Measurements from ENCODE around the gene EDN2.
A peak's percentile ranks its signal among the peaks of the same experiment; 100 is the strongest.

The EDN2 gene

GRCh38 chr1:41461790-41462679 lies 22.4 kb downstream of the EDN2 start:
- Histone ChIP-seq H3K9me3 (ENCODE audit: severe bottlenecking) (no peaks in the 10 kb centered on the region), H3K4me3 (ENCODE audit: low read depth, low read length) (no peak overlapping the region), H3K27ac (no peak overlapping the region), H3K36me3 (no peaks in the 10 kb centered on the region; the same call in 1 of the 2 replicates), H3K27me3 (ENCODE audit: insufficient read depth, low read depth, severe bottlenecking) (no peaks in the 10 kb centered on the region)
- no peak for TF ChIP-seq CTCF (IDR thresholded peaks at IDR 0.05; ENCODE audit: low read depth, low read length)
- no peak for DNase-seq

- DNase-seq, result no peak
- no peak for TF ChIP-seq CTCF (IDR thresholded peaks at IDR 0.05; ENCODE audit: low read depth, low read length)
- no peak overlapping the region for H3K4me3 ChIP-seq (ENCODE audit: low read depth, low read length)
- H3K36me3 ChIP-seq, result no peaks in the 10 kb centered on the region
- H3K27me3 ChIP-seq (ENCODE audit: insufficient read depth, low read depth, severe bottlenecking), result no peaks in the 10 kb centered on the region
- H3K27ac ChIP-seq, result no peak overlapping the region
- no peaks in the 10 kb centered on the region for H3K9me3 ChIP-seq (ENCODE audit: severe bottlenecking)
Measured at GRCh38 chr1:41456847-41457540, 27.5 kb downstream of the EDN2 start.

GRCh38 chr1:41455479-41456332 lies 28.8 kb downstream of the EDN2 start:
- no peak overlapping the region for H3K4me3 ChIP-seq (ENCODE audit: low read depth, low read length)
- no peaks in the 10 kb centered on the region for H3K27me3 ChIP-seq (ENCODE audit: insufficient read depth, low read depth, severe bottlenecking)
- no peaks in the 10 kb centered on the region for H3K9me3 ChIP-seq (ENCODE audit: severe bottlenecking)
- TF ChIP-seq CTCF (IDR thresholded peaks at IDR 0.05; ENCODE audit: low read depth, low read length), result no peak
- no peak for DNase-seq
- no peak overlapping the region; the same call in 1 of the 2 replicates for H3K27ac ChIP-seq
- no peaks in the 10 kb centered on the region for H3K36me3 ChIP-seq

- no peak overlapping the region for H3K4me3 ChIP-seq (ENCODE audit: low read depth, low read length)
- TF ChIP-seq CTCF (IDR thresholded peaks at IDR 0.05; ENCODE audit: low read depth, low read length), result no peak
- DNase-seq, result peak; percentile 35
- H3K36me3 ChIP-seq, result no peaks in the 10 kb centered on the region
- no peaks in the 10 kb centered on the region for H3K9me3 ChIP-seq (ENCODE audit: severe bottlenecking)
- no peaks in the 10 kb centered on the region for H3K27me3 ChIP-seq (ENCODE audit: insufficient read depth, low read depth, severe bottlenecking)
- H3K27ac ChIP-seq, result peak overlapping the region; percentile 58
Measured at GRCh38 chr1:41454406-41454805, 30.1 kb downstream of the EDN2 start.

- H3K4me3 ChIP-seq (ENCODE audit: low read depth, low read length), result no peak overlapping the region
- H3K9me3 ChIP-seq (ENCODE audit: severe bottlenecking), result no peaks in the 10 kb centered on the region
- peak overlapping the region; percentile 44 for H3K27ac ChIP-seq
- H3K36me3 ChIP-seq, result no peaks in the 10 kb centered on the region
- peak; percentile 79 for DNase-seq
- H3K27me3 ChIP-seq (ENCODE audit: insufficient read depth, low read depth, severe bottlenecking), result no peaks in the 10 kb centered on the region
- no peak for TF ChIP-seq CTCF (IDR thresholded peaks at IDR 0.05; ENCODE audit: low read depth, low read length)
Measured at GRCh38 chr1:41452704-41453290, 31.7 kb downstream of the EDN2 start.

All from WERI-Rb-1 (cell line).